ENCODE data around the gene PTPN3. TPM values are rescaled to one million over a fixed set of nuclear protein-coding genes. Genes with fewer than 3 reads are reported as not detected.

Gene PTPN3
- total and polyA plus RNA-seq, 10 of the 15 experiments (the other 5 are each of a cell fraction or from before 2014, with no cell fraction given) = 0.18 to 1.3 (median 0.39) TPM

DNA sequence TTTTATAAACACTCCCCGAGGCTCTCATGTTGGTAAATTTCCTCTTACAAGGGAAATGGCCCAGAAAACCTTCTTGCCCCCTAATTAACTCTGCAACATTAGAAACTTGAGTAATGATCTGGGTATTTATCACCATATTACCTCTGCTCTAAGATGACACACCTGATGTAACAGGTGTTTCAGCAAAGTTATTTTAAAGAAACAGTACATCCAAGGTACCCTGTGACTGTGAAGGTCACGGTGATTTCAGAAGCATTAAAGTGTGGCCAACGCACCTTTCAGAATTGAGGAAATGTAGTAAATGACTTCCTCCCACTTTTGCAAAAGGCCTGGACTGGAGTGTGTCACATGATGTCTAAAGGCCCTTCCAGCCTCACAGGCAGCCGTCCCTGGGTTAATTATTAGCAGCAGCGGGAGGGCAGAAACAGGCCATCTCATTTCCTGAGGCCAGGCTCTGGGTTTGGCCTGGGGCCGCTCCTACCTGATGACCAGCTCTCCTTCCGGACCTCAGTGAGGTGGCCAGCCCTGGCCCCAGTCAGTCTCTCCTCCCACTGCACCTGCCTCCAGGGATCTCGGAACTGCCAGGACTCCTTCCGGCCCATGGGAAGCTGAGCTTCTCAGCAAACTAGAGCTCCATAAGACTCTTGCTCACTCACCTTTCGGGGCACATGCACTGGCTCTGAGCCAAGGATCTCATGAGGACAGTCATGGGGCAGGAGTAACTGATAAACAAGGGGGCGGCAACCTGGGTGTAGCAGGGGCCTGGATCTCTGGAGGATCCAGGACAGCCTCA, 20.7 kb downstream of the PTPN3 start:
- Histone ChIP-seq H4K20me1 (ENCODE audit: control insufficient read depth, insufficient read depth) (no peaks in the 10 kb centered on the region), H3K79me2 (ENCODE audit: control insufficient read depth, insufficient read depth, low read length) (no peaks in the 10 kb centered on the region), H3K4me1 (ENCODE audit: control insufficient read depth, insufficient read depth, low read length) (no peaks in the 10 kb centered on the region; the same call in 1 of the 2 replicates), H3K9ac (ENCODE audit: control insufficient read depth, insufficient read depth, low read length) (no peak overlapping the region), H3K4me2 (ENCODE audit: control insufficient read depth, insufficient read depth) (no peak overlapping the region), H3K27me3 (replicated peaks in 1 of 2; ENCODE audit: control insufficient read depth in 2 of 2, insufficient read depth in 2 of 2, low read length in 1 of 2) (peaks cover 0 to 6% of the 10 kb centered on the region in 2 experiments; a peak in 1 of 4 replicates), H3K36me3 (ENCODE audit: control insufficient read depth in 2 of 2, insufficient read depth in 2 of 2, low read length in 1 of 2) (no peaks in the 10 kb centered on the region), H2AFZ (ENCODE audit: control insufficient read depth, low read depth, low read length) (no peak overlapping the region), H3K9me3 (replicated peaks; ENCODE audit: control insufficient read depth, insufficient read depth, low read length) (no peaks in the 10 kb centered on the region), H3K27ac (ENCODE audit: control insufficient read depth, insufficient read depth) (no peak overlapping the region), H3K4me3 (no peak overlapping the region)
- ATAC-seq = peak; percentile 95
- ChIA-PET CTCF (no interaction called here), RAD21 (ENCODE audit: unreplicated experiment) (interaction anchor here (0.8 to 1.3 kb wide), 2 partner anchors 16 to 36 kb away, joined by 3 read pairs; no protein-coding TSS in a partner anchor), SMC1A (ENCODE audit: uncharacterized antibody, unreplicated experiment) (interaction anchor here (1.6 to 2.2 kb wide), 2 partner anchors 13 to 37 kb away, joined by 5 to 7 read pairs; no protein-coding TSS in a partner anchor), POLR2A (no interaction called here)
- WGBS (ENCODE audit: insufficient coverage, insufficient replicate concordance, low lambda C conversion rate, missing lambda C conversion rate) = 54% methylated on average over 11 of the region's 11 CpGs
- in situ Hi-C loops (cut with MboI) = loop anchor here (10.0 kb wide), 1 partner anchor 233 kb away; no protein-coding TSS in a partner anchor
- FAIRE-seq = no peak
- intact Hi-C loops (cut with micrococcal nuclease; ENCODE audit: unreplicated experiment) = no loop called here
- BruUV-seq (replicated peaks) = no TSS peak
- peak; percentile 24 for DNase-seq (ENCODE audit: low read depth, low spot score)
- no peak; the same call in none of the 2 replicates for TF ChIP-seq NR2F1 (conservative IDR thresholded peaks at IDR 0.05)
- TF ChIP-seq JUNB (IDR thresholded peaks at IDR 0.05) = no peak
- TF ChIP-seq, protein P1, sequence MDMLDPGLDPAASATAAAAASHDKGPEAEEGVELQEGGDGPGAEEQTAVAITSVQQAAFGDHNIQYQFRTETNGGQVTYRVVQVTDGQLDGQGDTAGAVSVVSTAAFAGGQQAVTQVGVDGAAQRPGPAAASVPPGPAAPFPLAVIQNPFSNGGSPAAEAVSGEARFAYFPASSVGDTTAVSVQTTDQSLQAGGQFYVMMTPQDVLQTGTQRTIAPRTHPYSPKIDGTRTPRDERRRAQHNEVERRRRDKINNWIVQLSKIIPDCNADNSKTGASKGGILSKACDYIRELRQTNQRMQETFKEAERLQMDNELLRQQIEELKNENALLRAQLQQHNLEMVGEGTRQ (IDR thresholded peaks at IDR 0.05; ENCODE audit: borderline replicate concordance, low read depth, low read length) = no peak; the same call in 1 of the 2 replicates
- no peak for TF ChIP-seq RAD21 (IDR thresholded peaks at IDR 0.05; ENCODE audit: insufficient read depth, low read depth, low read length)
- TF ChIP-seq HDAC6 (IDR thresholded peaks at IDR 0.05; ENCODE audit: unreplicated experiment) = no peak
- TF ChIP-seq SREBF2 (IDR thresholded peaks at IDR 0.05; ENCODE audit: low read length) = no peak
- TF ChIP-seq NRF1 (conservative IDR thresholded peaks at IDR 0.05; ENCODE audit: low read depth, low read length) = no peak
- TF ChIP-seq PAX5 (IDR thresholded peaks at IDR 0.05; ENCODE audit: borderline replicate concordance, low read depth, low read length) = no peak
- TF ChIP-seq ZNF217 (IDR thresholded peaks at IDR 0.05) = no peak
- TF ChIP-seq KDM1A (IDR thresholded peaks at IDR 0.05; ENCODE audit: borderline replicate concordance) = no peak
- no peak for TF ChIP-seq CHD1 (IDR thresholded peaks at IDR 0.05; ENCODE audit: low read depth, low read length)
- TF ChIP-seq GABPA (IDR thresholded peaks at IDR 0.05; ENCODE audit: low read depth) = no peak
- TF ChIP-seq, protein P2, sequence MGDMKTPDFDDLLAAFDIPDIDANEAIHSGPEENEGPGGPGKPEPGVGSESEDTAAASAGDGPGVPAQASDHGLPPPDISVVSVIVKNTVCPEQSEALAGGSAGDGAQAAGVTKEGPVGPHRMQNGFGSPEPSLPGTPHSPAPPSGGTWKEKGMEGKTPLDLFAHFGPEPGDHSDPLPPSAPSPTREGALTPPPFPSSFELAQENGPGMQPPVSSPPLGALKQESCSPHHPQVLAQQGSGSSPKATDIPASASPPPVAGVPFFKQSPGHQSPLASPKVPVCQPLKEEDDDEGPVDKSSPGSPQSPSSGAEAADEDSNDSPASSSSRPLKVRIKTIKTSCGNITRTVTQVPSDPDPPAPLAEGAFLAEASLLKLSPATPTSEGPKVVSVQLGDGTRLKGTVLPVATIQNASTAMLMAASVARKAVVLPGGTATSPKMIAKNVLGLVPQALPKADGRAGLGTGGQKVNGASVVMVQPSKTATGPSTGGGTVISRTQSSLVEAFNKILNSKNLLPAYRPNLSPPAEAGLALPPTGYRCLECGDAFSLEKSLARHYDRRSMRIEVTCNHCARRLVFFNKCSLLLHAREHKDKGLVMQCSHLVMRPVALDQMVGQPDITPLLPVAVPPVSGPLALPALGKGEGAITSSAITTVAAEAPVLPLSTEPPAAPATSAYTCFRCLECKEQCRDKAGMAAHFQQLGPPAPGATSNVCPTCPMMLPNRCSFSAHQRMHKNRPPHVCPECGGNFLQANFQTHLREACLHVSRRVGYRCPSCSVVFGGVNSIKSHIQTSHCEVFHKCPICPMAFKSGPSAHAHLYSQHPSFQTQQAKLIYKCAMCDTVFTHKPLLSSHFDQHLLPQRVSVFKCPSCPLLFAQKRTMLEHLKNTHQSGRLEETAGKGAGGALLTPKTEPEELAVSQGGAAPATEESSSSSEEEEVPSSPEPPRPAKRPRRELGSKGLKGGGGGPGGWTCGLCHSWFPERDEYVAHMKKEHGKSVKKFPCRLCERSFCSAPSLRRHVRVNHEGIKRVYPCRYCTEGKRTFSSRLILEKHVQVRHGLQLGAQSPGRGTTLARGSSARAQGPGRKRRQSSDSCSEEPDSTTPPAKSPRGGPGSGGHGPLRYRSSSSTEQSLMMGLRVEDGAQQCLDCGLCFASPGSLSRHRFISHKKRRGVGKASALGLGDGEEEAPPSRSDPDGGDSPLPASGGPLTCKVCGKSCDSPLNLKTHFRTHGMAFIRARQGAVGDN (IDR thresholded peaks at IDR 0.05) = no peak
- TF ChIP-seq STAT3 (IDR thresholded peaks at IDR 0.05; ENCODE audit: low read depth, low read length) = no peak
- peak in 1 of 2 experiments; percentile 15; a peak in 1 of 4 replicates for TF ChIP-seq BHLHE40 (IDR thresholded peaks at IDR 0.05; ENCODE audit: borderline replicate concordance in 1 of 2, low read depth in 2 of 2, low read length in 1 of 2)
- peak; percentile 83 for TF ChIP-seq RAD51 (IDR thresholded peaks at IDR 0.05)
- peak; percentile 57; the same call in 1 of the 2 replicates for TF ChIP-seq IKZF1 (conservative IDR thresholded peaks at IDR 0.05)
- no peak for TF ChIP-seq IRF4 (IDR thresholded peaks at IDR 0.05; ENCODE audit: low read depth, low read length)
- no peak for TF ChIP-seq RB1 (IDR thresholded peaks at IDR 0.05; ENCODE audit: borderline replicate concordance)
- TF ChIP-seq CHD2 (IDR thresholded peaks at IDR 0.05; ENCODE audit: borderline replicate concordance, low read depth, low read length) = no peak

Data from GM12878 (cell line).